Measurements from ENCODE around the gene METRN.

- TF ChIP-seq, protein P1, sequence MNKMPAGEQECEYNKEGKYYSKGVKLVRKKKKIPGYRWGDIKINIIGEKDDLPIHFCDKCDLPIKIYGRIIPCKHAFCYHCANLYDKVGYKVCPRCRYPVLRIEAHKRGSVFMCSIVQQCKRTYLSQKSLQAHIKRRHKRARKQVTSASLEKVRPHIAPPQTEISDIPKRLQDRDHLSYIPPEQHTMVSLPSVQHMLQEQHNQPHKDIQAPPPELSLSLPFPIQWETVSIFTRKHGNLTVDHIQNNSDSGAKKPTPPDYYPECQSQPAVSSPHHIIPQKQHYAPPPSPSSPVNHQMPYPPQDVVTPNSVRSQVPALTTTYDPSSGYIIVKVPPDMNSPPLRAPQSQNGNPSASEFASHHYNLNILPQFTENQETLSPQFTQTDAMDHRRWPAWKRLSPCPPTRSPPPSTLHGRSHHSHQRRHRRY (tag by site-specific recombination; IDR thresholded peaks at IDR 0.05), result no peak
- no peak for TF ChIP-seq CTCF (tag by site-specific recombination; IDR thresholded peaks at IDR 0.05)
- no peak for TF ChIP-seq ZNF274 (IDR thresholded peaks at IDR 0.05; ENCODE audit: low read length)
- no peak for TF ChIP-seq ZNF274 (tag by site-specific recombination; IDR thresholded peaks at IDR 0.05; ENCODE audit: borderline replicate concordance)
- TF ChIP-seq ATF2 (tag by site-specific recombination; IDR thresholded peaks at IDR 0.05; ENCODE audit: low read depth), result no peak
- no peak for TF ChIP-seq ZNF830 (tag by site-specific recombination; IDR thresholded peaks at IDR 0.05; ENCODE audit: low read depth)
- 0 out of 2 replicates have a peak, but pooled peaks have one; percentile 26 for TF ChIP-seq ZEB2 (tag by site-specific recombination; IDR thresholded peaks at IDR 0.05)
- no peak for TF ChIP-seq ZNF514 (tag by site-specific recombination; IDR thresholded peaks at IDR 0.05)
- no peak for TF ChIP-seq BCL11A (tag by site-specific recombination; IDR thresholded peaks at IDR 0.05; ENCODE audit: low read depth)
Observed at GRCh38 chr16:704552-705380, 10.2 kb upstream of the METRN start.

All from HEK293 (cell line).